Spinal cord (tissue), 10 donors: ENCODE measurements around the gene P2RY14. TPM values are rescaled to one million over a fixed set of nuclear protein-coding genes. Genes with fewer than 3 reads are reported as not detected.
A peak's percentile ranks its signal among the peaks of the same experiment; 100 is the strongest.

Source experiments
- DNase-seq, 6 donors: peaks; one replicate each; pipeline versions ENCODE4 v3.0.0 to v3.0.0-alpha.2; 2013 to 2015; ENCODE audit warnings: low spot score in 6 of 6, low read depth in 4 of 6
- H3K27ac ChIP-seq: one replicate; pipeline ENCODE4 v1.5.1; 2013; ENCODE audit warnings: low read depth, low read length, control low read depth
- H3K27me3 ChIP-seq: one replicate; pipeline ENCODE4 v1.6.1; 2013; ENCODE audit warnings: low read length; ENCODE audit not compliant: control insufficient read depth, insufficient read depth
- H3K36me3 ChIP-seq: one replicate; pipeline ENCODE4 v1.6.1; 2013; ENCODE audit warnings: low read length; ENCODE audit not compliant: control insufficient read depth, insufficient read depth
- H3K4me1 ChIP-seq: one replicate; pipeline ENCODE4 v1.6.1; 2013; ENCODE audit warnings: low read length; ENCODE audit not compliant: control insufficient read depth, insufficient read depth
- H3K4me3 ChIP-seq: one replicate; pipeline ENCODE4 v1.5.1; 2013; ENCODE audit warnings: low read depth, low read length, control low read depth
- H3K9me3 ChIP-seq: one replicate; pipeline ENCODE4 v1.6.1; 2013; ENCODE audit warnings: low read length; ENCODE audit not compliant: control insufficient read depth, insufficient read depth
- WGBS: methylation state at CpG from one replicate; pipeline ENCODE4 v1.1.5; 2013; ENCODE audit warnings: missing lambda C conversion rate; ENCODE audit not compliant: insufficient coverage; 5-methylcytosine and 5-hydroxymethylcytosine counted together
- polyA plus RNA-seq, 2 donors: library from polyadenylated mRNA; unstranded; fragments of 120-200 nt; gene quantifications; one replicate each; pipeline ENCODE4 v1.2.1, GENCODE V29; 2013; ENCODE audit not compliant: insufficient read length in 2 of 2
- total RNA-seq, 2 donors: library from RNA; depleted of rRNA in 1 of 2; stranded (reverse); fragments of 120-200 nt in 1 of 2; fragments of >200 nt in 1 of 2; gene quantifications; one replicate each; pipeline versions ENCODE4 v1.2.3 to v1.2.4, GENCODE V29; 2013 to 2014
- donor health status: healthy.

P2RY14 gene
- total and polyA plus RNA-seq, 4 donors, result 1.3 to 8.9 (median 4.8) TPM

DNA sequence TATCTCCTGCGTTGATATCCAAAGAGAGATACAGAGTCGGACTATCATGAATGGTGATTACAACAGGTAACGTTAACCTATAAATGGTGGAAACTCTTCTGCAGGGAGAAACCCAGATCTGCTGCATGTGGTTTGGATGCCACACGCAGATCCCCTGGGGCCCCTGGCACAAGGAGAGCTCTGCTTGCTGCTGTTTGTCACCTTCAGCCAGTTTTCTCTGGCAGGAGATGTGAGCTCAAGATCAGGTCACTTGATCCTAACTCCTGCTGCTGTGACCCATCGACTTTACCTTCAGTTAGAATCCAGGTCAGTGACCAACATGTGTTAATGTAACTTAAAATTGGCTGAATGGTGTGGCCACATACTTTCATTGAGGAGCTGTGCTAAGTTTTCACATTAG, 51.5 kb downstream of the P2RY14 start:
- 91% methylated on average over 5 of the region's 5 CpGs for WGBS
- H3K4me1 ChIP-seq, result peaks cover 3% of the 10 kb centered on the region
- no peaks in the 10 kb centered on the region for H3K27me3 ChIP-seq
- no peaks in the 10 kb centered on the region for H3K9me3 ChIP-seq
- H3K4me3 ChIP-seq, result no peak overlapping the region
- H3K36me3 ChIP-seq, result no peaks in the 10 kb centered on the region
- H3K27ac ChIP-seq, result no peak overlapping the region
- DNase-seq, result no peak

DNA sequence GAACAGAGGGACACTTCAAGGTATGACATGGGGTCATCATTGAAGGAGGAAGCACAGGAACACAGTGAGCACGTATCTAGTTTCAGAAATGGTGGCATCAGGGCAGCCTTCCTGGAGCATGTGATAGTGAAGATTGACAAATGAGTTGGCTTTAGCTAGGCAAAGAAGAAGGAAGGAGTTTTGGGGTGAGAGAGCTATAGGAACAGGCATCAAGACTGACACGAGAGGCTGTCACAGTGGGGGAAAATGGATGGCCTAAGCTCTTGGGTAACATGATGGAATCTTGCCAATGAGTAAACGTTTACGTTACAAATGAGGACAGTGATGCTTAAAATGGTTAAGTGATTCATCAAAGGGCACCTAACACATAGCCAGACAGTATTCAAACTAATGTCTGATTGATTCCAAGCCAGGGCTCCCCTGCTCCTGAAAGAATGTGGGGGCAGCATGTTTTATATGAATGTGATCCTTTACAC, 52.2 kb downstream of the P2RY14 start:
- no peak overlapping the region for H3K27ac ChIP-seq
- H3K4me1 ChIP-seq, result peaks cover 3% of the 10 kb centered on the region
- no peaks in the 10 kb centered on the region for H3K9me3 ChIP-seq
- no peak for DNase-seq
- 46% methylated on average over 2 of the region's 4 CpGs for WGBS
- no peaks in the 10 kb centered on the region for H3K27me3 ChIP-seq
- H3K36me3 ChIP-seq, result peaks cover 3% of the 10 kb centered on the region
- H3K4me3 ChIP-seq, result no peak overlapping the region

DNA sequence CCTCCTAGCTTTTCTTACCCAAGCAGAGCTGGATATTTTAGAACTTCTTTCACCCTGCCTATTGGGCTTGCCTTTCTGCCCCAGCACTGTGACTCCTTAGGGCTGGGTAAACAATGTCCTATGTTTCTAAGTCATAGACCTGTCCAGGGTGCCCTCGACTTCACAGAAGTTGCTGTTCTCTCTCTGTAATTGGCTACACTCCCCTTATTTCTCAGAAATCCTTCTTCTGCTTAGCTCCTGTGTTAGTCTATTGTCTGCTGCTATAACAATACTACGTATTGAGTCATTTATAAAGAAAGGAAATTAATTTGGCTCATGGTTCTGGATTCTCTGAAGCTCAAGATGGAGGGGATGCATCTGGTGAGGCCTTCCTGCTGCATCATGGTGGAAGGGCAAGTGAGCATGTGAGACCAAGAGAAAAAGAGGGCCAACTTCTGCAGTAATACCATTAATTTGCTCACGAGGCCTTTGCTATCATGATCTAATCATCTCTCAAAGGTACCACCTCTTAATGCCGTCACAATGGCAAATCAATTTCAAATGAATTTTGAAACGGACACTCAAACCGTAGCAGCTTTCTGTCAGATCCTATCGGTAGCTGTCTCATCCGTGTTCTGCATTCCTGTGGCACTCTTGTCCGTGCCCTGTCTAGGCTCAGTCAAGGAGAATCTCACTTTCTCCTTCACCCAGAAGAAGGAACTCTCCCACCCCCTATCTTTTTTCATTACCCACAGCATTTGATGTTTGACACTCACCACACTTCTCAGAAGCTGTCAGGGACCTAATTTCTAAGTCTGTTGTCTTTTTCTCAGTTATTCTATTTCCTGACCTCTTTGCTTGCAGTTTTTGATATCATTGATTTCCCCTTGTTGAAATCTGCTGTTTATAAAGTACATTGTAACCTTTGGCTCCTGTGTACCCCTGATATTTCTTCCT, 53.0 kb downstream of the P2RY14 start:
- H3K4me3 ChIP-seq, result no peak overlapping the region
- no peak for DNase-seq
- WGBS, result 80% methylated on average over 8 of the region's 9 CpGs
- no peaks in the 10 kb centered on the region for H3K27me3 ChIP-seq
- H3K27ac ChIP-seq, result no peak overlapping the region
- H3K4me1 ChIP-seq, result peaks cover 3% of the 10 kb centered on the region
- H3K36me3 ChIP-seq, result peaks cover 3% of the 10 kb centered on the region
- no peaks in the 10 kb centered on the region for H3K9me3 ChIP-seq

DNA sequence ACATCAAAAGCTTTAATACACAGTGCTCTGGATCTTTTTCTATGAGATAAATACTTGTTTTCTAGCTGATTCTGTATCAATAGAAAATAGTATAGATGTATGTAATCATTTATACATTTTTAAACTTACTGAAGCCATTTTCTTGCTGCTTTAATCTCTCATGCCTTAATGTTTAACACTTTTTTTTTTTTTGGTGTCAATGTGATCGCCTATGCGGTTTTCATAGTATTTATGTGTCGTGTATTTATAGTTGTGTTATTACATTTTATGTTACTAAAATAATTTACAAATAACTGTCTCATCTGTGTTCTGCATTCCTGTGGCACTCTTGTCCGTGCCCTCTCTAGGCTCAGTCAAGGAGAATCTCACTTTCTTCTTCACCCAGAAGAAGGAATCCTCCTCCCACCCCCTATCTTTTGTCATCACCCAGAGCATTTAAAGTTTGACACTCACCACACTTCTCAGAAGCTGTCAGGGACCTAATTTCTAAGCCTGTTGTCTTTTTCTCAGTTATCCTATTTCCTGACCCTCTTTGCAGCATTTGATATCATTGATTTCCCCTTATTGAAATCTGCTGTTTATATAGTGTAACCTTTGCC, 54.0 kb downstream of the P2RY14 start:
- Histone ChIP-seq H3K36me3 (peaks cover 3% of the 10 kb centered on the region), H3K4me3 (no peak overlapping the region), H3K4me1 (peaks cover 3% of the 10 kb centered on the region), H3K27ac (no peak overlapping the region), H3K27me3 (no peaks in the 10 kb centered on the region), H3K9me3 (no peaks in the 10 kb centered on the region)
- WGBS, result no CpG with 5 or more reads among the region's 4 CpGs
- no peak for DNase-seq

DNA sequence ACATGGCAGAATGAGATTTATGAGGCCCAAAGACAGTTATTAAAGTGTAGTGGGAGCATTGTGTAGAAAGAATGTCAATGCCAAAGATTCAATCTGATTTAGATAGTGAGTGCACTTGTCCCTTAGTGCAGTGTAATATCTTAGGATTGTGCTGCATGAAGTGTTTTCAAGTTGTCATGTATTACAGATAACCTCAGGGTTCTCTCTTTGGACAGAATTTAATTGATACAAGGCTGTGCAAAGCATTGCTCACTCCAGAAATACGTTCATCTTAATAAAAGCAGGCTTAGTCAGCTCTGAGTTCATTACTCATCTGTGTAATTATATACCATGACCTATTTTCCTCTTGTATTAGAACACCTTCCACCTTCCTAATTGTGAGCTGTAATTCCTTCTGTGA, 59.3 kb downstream of the P2RY14 start:
- Histone ChIP-seq H3K27ac (no peak overlapping the region), H3K9me3 (no peaks in the 10 kb centered on the region), H3K27me3 (no peaks in the 10 kb centered on the region), H3K4me3 (no peak overlapping the region), H3K36me3 (peaks cover 3% of the 10 kb centered on the region), H3K4me1 (no peaks in the 10 kb centered on the region)
- peak in 1 of 6 donors; percentile 50 for DNase-seq
- WGBS, result no CpG with 5 or more reads among the region's 1 CpG

DNA sequence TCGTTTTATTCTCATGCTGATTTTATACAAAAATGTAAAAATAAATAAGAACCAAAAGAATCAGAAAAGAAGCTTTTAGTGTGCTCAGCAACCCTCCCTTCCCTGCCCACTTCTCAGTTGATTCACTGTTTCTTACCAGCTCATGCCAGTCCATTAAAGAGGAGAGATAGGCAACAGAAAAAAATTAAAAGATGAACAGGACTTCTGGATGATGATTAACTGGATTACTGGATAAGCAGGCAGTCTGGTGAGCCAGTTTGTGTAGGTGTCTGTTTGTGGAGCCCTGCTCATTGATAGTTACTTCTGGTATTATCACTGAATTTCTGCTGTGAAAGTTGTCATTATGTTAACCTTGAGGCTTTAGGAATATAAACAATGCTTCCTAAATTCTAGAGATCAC, 60.2 kb downstream of the P2RY14 start:
- Histone ChIP-seq H3K27ac (no peak overlapping the region), H3K4me1 (no peaks in the 10 kb centered on the region), H3K36me3 (peaks cover 3% of the 10 kb centered on the region), H3K27me3 (no peaks in the 10 kb centered on the region), H3K4me3 (no peak overlapping the region), H3K9me3 (no peaks in the 10 kb centered on the region)
- WGBS, result no CpG with 5 or more reads among the region's 1 CpG
- no peak for DNase-seq

DNA sequence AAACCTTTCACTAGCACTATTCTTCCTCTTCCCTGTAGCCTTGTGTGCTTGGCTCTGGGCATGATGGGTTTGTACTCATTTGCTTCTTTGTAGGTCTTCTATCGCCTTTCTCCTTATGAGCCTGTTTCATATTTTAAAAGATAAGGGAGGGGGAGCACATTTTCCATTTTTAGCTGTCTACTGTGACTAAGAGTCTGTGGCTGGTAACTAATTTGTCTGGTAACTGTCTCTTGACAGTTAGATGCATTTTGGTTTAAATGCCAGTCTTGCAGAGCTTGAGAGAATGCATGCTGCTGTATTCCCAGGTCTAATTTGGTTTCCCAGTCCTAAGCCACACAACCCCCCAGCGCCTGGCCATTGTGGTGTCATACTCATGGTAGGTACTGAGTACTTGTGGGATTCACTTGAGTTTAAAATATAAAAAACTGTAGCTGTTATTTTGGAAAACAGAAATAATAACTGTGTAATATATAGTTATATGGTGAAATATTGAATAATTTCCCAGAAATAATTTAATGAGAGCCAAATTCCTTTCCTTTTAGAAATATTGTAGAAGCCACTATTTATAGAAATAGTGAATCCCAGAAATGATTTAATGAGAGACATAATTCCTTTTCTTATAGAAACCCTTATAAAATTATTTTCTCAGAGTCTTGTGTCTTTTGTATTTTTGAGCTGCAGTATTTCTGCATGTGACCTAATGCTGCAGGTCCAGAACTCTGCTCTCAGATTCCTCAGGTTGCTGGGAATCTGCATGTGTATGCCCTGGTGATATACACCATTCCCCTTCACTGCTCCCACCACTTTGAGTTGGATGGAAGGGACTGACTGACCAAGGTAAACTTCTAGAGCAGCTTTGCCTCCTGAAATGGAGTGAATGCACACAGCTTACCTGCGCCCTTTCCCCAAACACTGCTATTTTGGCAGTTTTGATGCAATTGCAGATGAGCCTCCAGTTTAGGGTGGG, 61.4 kb downstream of the P2RY14 start:
- WGBS, result 90% methylated on average over 2 of the region's 3 CpGs
- Histone ChIP-seq H3K27ac (no peak overlapping the region), H3K4me3 (no peak overlapping the region), H3K36me3 (peaks cover 3% of the 10 kb centered on the region), H3K4me1 (no peaks in the 10 kb centered on the region), H3K27me3 (no peaks in the 10 kb centered on the region), H3K9me3 (no peaks in the 10 kb centered on the region)
- DNase-seq, result peak in 1 of 6 donors; percentile 13

DNA sequence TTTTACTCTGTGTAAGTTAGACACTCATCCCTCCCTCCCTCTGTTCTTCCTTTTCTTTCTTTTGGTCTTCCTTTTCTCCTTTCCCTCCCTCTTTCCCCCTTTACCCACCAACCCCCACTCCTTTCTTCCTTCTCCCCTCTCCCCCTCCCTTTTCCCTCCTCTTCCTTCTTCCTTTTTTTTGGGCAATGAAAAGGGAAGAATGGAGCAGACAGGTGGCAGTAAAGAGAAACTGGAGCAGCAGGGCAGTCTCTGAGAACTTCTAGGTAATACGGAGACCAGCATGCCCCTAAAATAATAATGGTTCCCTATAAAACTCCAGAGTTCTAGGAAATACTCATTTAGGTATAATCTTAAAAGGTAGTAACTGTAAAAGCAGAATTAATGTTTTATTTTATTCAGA, 63.9 kb downstream of the P2RY14 start:
- Histone ChIP-seq H3K4me3 (no peak overlapping the region), H3K27me3 (no peaks in the 10 kb centered on the region), H3K36me3 (no peaks in the 10 kb centered on the region), H3K27ac (no peak overlapping the region), H3K9me3 (no peaks in the 10 kb centered on the region), H3K4me1 (no peaks in the 10 kb centered on the region)
- whole genome bisulfite sequencing, result no CpG with 5 or more reads among the region's 1 CpG
- no peak for DNase-seq

DNA sequence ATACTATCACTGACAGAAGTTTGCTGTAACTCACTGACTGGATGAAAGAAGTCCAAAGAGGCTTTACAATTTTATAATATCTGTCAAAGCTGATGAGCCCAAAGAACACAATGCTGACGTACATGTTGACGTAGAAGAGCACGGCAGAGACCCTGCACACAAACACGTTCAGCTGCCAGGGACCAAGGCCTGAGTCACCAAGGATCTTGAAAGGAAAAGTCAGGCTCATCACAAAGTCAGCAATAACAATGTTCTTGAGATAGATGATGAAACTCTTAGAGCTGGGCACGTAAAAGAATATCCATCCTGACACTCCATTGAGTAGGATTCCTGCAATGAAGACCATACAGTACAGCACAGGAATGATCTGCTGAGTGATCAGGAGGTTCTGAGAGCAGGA, 64.5 kb downstream of the P2RY14 start:
- no peaks in the 10 kb centered on the region for H3K4me1 ChIP-seq
- H3K4me3 ChIP-seq, result no peak overlapping the region
- no peaks in the 10 kb centered on the region for H3K36me3 ChIP-seq
- no peaks in the 10 kb centered on the region for H3K27me3 ChIP-seq
- WGBS, result 100% methylated on average over 1 of the region's 5 CpGs
- H3K9me3 ChIP-seq, result no peaks in the 10 kb centered on the region
- no peak for DNase-seq
- no peak overlapping the region for H3K27ac ChIP-seq
